GM18951 (cell line): ENCODE measurements around the gene BACH2.
"Not testable (repeated sequence)": the region's sequence is repeated elsewhere in the genome, so short reads cannot be mapped to it uniquely, and the experiment has no call there.

ENCODE experiments used
- POLR2A ChIP-seq: IDR thresholded peaks from 4 replicates; pipeline ENCODE4 v1.6.1; 2011; ENCODE audit warnings: mild to moderate bottlenecking; ENCODE audit not compliant: insufficient read length, insufficient read depth; ENCODE audit errors: extremely low read depth
- in situ Hi-C: fragments of 300-500 bp; cut with MboI; formaldehyde crosslinking; loops from one replicate; pipeline ENCODE4 v1.12.0; 2022; ENCODE audit warnings: low sequenced_read_pairs, mixed read lengths, inconsistent platforms; ENCODE audit not compliant: unreplicated experiment

Gene BACH2

GRCh38 chr6:89924231-89924630 lies 372.4 kb downstream of the BACH2 start:
- in situ Hi-C loops: no loop called here
- TF ChIP-seq POLR2A: no peak

DNA sequence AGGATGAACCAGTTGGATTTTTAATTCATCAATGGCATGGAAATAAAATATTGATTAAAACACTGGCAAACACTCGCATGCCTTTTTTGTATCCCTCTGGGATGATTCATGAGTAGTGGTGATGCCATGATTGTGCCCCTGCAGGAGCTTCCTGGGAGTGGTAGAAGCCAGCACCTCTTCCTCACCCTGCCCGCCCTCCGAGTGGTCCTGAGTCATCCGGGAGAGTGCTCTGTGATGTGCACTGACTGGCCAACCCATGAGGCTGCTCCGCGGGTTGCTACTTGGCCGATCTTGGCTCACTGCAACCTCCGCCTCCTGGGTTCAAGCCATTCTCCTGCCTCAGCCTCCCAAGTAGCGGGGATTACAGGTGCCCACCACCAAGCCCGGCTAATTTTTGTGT lies 375.0 kb downstream of the BACH2 start:
- in situ Hi-C loops: no loop called here
- TF ChIP-seq POLR2A: no peak

GRCh38 chr6:89921197-89921596 lies 375.4 kb downstream of the BACH2 start:
- TF ChIP-seq POLR2A: no peak
- in situ Hi-C loops: no loop called here

DNA sequence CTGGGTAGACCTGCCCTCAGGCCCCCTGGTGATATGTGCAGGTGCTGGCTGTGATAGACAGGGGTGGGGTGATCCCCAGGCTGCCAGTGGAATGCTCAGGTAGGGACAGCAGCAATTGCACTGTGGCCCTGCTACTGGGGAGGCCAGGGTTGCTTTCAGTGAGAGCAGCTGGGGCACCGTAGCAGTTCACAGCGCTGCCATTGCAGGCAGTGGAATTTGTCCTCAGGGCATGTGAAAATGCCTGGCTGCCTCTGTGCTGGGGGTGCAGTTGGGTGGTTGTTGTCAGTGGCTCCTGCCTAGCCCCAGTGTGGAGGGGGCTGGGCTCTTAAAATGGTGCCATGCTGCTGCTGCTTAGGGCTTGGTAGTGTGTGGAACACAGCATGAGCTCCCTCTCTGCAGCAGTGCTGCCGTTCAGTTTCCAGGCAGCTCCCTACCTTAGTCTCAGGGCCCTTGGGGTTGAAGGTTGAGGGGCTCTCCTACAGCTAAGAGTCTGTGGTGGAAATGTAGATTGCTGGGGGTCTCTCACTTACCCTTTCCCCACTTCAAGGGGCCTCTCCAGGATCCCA lies 378.8 kb downstream of the BACH2 start:
- no peak for TF ChIP-seq POLR2A
- in situ Hi-C loops: no loop called here

DNA sequence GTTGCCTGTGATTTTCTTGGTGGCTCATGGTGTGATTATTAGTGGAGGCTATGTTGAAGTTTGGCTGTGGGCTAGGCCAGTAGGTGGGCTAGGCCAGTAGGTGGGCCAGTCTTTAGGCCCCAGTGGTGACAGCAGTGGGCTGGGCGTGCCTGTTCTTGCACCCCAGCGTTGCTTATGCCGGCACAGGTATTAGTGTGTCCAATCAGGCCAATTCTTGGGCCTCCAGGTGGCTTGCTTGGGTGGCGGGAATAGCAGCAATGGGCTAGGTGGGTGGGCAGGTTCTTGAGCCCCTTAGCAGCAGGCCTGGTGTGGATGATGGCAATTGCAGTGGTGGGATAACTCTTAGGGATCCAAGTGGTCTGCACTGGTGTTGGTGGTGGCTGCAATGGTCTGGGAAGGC lies 379.4 kb downstream of the BACH2 start:
- no peak for TF ChIP-seq POLR2A
- in situ Hi-C loops: no loop called here

DNA sequence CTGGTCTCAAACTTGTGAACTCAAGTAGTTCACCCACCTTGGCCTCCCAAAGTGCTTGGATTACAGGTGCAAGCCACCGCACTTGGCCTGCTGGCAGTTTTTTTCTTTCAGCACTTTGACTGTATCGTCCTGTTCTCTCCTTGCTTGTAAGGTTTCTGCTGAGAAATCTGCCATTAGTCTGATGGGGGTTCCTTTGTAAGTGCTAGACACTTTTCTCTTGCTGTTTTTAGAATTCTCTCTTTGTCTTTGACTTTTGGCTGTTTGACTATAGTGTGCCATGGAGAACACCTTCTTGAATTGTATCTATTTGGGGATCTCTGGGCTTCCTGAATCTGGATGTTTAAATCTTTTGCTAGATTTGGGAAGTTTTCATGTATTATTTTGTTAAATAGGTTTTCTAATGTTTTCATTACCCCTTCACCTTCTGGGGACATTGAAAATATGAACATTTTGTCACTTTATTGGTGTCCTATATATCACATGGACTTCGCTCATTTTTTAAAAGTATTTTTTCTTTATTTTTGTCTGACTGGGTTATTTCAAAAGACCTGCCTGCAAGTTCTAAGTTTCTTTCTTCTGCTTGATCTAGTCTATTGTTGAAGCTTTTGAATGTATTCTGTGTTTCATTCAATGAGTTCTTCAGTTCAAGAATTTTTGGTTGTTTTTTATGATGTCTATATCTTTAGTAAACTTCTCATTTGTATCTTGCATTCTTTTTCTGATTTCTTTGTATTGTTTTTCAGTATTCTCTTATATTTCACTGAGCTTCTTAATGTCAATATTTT lies 380.3 kb downstream of the BACH2 start:
- in situ Hi-C loops: no loop called here
- no peak for TF ChIP-seq POLR2A

DNA sequence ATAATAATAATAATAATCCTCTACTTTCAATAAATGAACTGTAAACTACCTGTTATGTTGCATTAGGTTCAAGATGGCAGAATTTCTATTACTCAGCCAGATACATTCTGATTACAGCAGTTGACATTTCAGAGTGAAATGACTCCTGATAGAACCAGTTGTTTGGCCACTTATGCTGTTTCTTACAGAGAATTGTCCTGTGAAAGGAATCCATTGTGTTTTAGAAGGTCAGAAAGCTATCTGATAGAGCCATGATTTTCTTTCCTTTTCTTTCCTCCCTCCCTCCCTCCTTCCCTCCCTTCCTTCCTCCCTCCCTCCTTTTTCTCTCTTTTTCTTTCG lies 385.8 kb downstream of the BACH2 start:
- in situ Hi-C loops: no loop called here

DNA sequence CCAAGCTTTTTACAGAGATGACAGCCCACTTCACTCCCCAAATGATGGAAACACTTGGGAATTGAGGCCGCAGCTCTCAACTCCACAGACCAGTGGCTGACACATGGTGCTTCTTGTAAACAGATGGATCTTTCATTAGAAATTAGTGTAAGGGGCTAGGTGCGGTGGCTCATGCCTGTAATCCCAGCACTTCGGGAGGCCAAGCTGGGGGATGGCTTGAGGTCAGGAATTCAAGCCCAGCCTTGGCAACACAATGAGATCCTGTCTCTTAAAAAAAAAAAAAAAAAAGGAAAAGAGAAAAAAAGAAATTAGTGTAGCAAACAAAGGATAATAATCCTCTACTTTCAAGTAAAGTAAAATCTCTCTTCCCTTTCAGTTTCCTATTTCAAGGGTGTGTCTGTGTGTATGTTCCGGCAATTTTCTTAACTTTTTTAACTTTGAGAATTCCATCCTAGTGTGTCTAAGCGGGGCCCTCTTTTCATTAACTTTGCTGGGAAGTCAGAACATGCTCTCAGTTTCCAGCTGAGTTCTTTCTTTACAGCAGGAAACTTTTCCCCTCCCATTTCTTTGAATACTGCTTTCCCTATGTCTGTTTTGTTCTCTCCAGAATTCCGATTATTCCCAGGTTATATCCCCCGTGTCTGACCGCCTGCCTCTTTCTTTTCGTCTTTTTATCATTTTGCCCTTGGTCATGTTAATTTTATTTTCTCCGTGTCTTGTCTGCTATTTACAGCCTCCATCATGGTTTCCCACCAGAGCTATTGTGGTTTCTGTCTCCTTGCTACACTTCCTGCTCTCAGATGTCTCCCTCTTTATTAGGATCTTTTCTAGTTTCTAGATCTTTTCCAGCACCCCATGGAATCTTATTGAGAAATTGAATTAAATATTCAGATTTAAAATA lies 386.4 kb downstream of the BACH2 start:
- in situ Hi-C loops: not testable (repeated sequence)

More for the DNA sequence above, 385.8 kb downstream of the BACH2 start:
- no peak for TF ChIP-seq POLR2A

DNA sequence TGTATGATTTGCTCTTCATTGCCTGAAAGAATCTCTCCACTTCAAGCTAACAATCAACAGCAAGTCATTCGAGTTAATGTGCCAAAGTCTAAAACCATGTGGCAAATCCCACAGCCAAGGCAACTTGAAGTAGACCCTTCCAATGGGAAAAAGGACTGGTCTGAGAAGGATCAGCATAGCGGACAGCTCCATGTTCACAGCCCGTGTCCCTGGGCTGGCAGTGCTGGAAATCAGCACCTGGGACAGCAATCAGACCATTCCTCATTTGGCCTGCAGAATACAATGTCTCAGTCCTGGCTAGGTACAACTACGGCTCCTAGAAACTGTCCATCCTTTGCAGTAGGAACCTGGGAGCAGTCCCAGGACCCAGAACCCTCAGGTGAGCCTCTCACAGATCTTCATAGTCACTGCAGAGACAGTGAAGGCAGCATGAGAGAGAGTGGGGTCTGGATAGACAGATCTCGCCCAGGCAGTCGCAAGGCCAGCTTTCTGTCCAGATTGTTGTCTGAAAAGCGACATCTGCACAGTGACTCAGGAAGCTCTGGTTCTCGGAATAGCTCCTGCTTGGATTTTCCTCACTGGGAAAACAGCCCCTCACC lies 401.3 kb downstream of the BACH2 start:
- in situ Hi-C loops: no loop called here
- TF ChIP-seq POLR2A: no peak

GRCh38 chr6:89894169-89894568 lies 402.5 kb downstream of the BACH2 start, which contains the start of gene GJA10:
TSS of gene GJA10 (plus strand) at chr6:89894469. CDS start at chr6:89894469, 0 bp downstream.
- TF ChIP-seq POLR2A: no peak
- in situ Hi-C loops: no loop called here

DNA sequence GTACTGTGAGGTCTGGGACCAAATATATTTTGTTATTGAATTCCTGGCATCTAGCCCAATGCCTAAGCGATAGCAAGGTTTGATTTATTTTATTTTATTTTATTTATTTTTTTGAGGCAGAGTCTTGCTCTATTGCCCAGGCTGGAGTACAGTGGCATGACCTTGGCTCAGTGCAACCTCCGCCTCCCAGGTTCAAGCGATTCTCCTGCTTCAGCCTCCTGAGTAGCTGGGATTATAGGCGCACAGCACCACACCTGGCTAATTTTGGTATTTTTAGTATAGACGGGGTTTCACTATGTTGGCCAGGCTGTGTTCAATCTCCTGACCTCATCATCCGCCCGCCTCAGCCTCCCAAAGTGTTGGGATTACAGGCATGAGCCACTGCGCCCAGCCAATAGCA lies 404.1 kb downstream of the BACH2 start:
- in situ Hi-C loops: not testable (repeated sequence)

GRCh38 chr6:89890845-89891528 lies 405.7 kb downstream of the BACH2 start:
- in situ Hi-C loops: not testable (repeated sequence)

DNA sequence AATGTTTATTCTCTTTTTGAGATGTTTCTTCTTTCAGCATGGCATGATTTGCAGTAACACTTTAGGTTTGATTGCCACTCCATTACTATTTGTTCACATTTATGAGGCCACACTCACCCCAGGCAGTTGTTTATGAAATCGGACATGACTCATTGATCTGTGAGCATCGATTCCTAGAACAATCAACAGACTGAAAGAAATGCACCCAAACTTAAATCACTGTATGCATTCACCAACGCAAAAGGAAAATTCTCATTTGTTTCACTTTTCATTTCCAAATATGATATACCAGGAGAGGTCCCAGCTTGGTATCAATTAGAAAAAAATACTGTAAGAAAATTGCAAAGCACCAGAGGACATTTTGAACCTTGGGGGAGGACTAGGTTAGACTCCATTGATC lies 407.8 kb downstream of the BACH2 start:
- in situ Hi-C loops: no loop called here
- TF ChIP-seq POLR2A: no peak
